CD4-positive, alpha-beta memory T cell (primary cell): ENCODE results near the gene ACOT7. TPM values are rescaled to one million over a fixed set of nuclear protein-coding genes. Genes with fewer than 3 reads are reported as not detected.
"Not testable (repeated sequence)": the region's sequence is repeated elsewhere in the genome, so short reads cannot be mapped to it uniquely, and the experiment has no call there.

ENCODE experiments used
- CTCF ChIA-PET: fragments of 350-600 bp; sonication (Branson Sonifier 250); formaldehyde crosslinking; loops from one replicate; lab custom pipeline; 2021; ENCODE audit warnings: inconsistent platforms; ENCODE audit not compliant: partially characterized antibody; lab: Charles Lee
- POLR2A ChIA-PET: fragments of 350-600 bp; sonication (Branson Sonifier 250); formaldehyde crosslinking; loops from one replicate; lab custom pipeline; 2021; ENCODE audit not compliant: partially characterized antibody; lab: Charles Lee
- DNase-seq, 5 donors: peaks; one replicate each; pipeline versions ENCODE4 v3.0.0 to v3.0.0-alpha.2; 2020 to 2022; ENCODE audit warnings: mixed read lengths in 1 of 5
- H3K27ac ChIP-seq: one replicate; pipeline ENCODE4 v1.7.0; 2013; ENCODE audit warnings: low read depth, low read length
- H3K27me3 ChIP-seq: 2 replicates; pipeline ENCODE4 v1.7.0; 2013; ENCODE audit warnings: mild to moderate bottlenecking, low read length, moderate library complexity; ENCODE audit not compliant: insufficient read depth
- H3K36me3 ChIP-seq: 2 replicates; pipeline ENCODE4 v1.7.0; 2013; ENCODE audit warnings: mild to moderate bottlenecking, low read length, moderate library complexity; ENCODE audit not compliant: insufficient read depth
- H3K4me1 ChIP-seq: 2 replicates; pipeline ENCODE4 v1.7.0; 2013; ENCODE audit warnings: mild to moderate bottlenecking, low read length, moderate library complexity; ENCODE audit not compliant: insufficient read depth
- H3K4me3 ChIP-seq, 2 donors: one replicate each; pipeline ENCODE4 v1.7.0; 2013; ENCODE audit warnings: low read length in 2 of 2, mild to moderate bottlenecking in 1 of 2
- H3K9me3 ChIP-seq, 2 donors: one replicate each; pipeline ENCODE4 v1.7.0; 2013; ENCODE audit warnings: low read length in 2 of 2, control low read depth in 1 of 2; ENCODE audit not compliant: control insufficient read depth in 1 of 2
- H3K27ac Mint-ChIP-seq, 7 donors: one replicate each; pipeline ENCODE4 v1.8.0; 2020 to 2021; ENCODE audit warnings: mixed read lengths in 7 of 7, mild to moderate bottlenecking in 6 of 7, inconsistent platforms in 3 of 7, moderate library complexity in 3 of 7
- H3K27me3 Mint-ChIP-seq, 2 donors: one replicate each; pipeline ENCODE4 v1.8.0; 2020 to 2021; ENCODE audit warnings: mixed read lengths in 2 of 2
- H3K36me3 Mint-ChIP-seq, 2 donors: one replicate each; pipeline ENCODE4 v1.8.0; 2020 to 2021; ENCODE audit warnings: mixed read lengths in 2 of 2, inconsistent platforms in 1 of 2, mild to moderate bottlenecking in 1 of 2
- H3K4me1 Mint-ChIP-seq, 4 donors: one replicate each; pipeline ENCODE4 v1.8.0; 2020 to 2021; ENCODE audit warnings: mixed read lengths in 4 of 4, mild to moderate bottlenecking in 1 of 4
- H3K4me3 Mint-ChIP-seq, 8 donors: one replicate each; pipeline ENCODE4 v1.8.0; 2020 to 2021; ENCODE audit warnings: mixed read lengths in 8 of 8, mild to moderate bottlenecking in 7 of 8, moderate library complexity in 6 of 8, inconsistent platforms in 3 of 8
- H3K9me3 Mint-ChIP-seq, 8 donors: one replicate each; pipeline ENCODE4 v1.8.0; 2020 to 2021; ENCODE audit warnings: mixed read lengths in 8 of 8, mild to moderate bottlenecking in 5 of 8, inconsistent platforms in 3 of 8, moderate library complexity in 1 of 8
- intact Hi-C: fragments of 100-400 bp; cut with micrococcal nuclease; formaldehyde crosslinking; loops from one replicate; pipeline ENCODE4 v1.15.1; 2023
- polyA plus RNA-seq, 2 donors: library from polyadenylated mRNA; unstranded; fragments of 300-500 nt; fragmentation: Illumina TruSeq; gene quantifications; one replicate each; pipeline ENCODE4 v1.2.3, GENCODE V29; 2021
- total RNA-seq, 2 experiments: library from RNA; stranded (reverse); gene quantifications; one replicate each; pipeline ENCODE4 v1.2.3, GENCODE V29; 2021

The ACOT7 gene
- total and polyA plus RNA-seq, 4 experiments from 2014 or later = 2.7 to 7.4 (median 4.8) TPM

- Mint-ChIP-seq H3K4me3 (no peak overlapping the region), H3K36me3 (no peaks in the 10 kb centered on the region), H3K4me1 (peaks cover 0 to 4% (median 0%) of the 10 kb centered on the region in 4 donors), H3K27me3 (no peaks in the 10 kb centered on the region), H3K9me3 (no peaks in the 10 kb centered on the region), H3K27ac (peak overlapping the region in 1 of 7 donors; percentile 13)
- no peak overlapping the region for H3K27ac ChIP-seq
- no peaks in the 10 kb centered on the region for H3K36me3 ChIP-seq
- no peaks in the 10 kb centered on the region for H3K9me3 ChIP-seq
- no peak for DNase-seq
- H3K4me3 ChIP-seq = no peak overlapping the region
- CTCF ChIA-PET = no interaction called here
- POLR2A ChIA-PET = no interaction called here
- no peaks in the 10 kb centered on the region for H3K4me1 ChIP-seq
- intact Hi-C loops = no loop called here
- no peaks in the 10 kb centered on the region for H3K27me3 ChIP-seq
These were observed 19.4 kb downstream of the ACOT7 start for GRCh38 chr1:6373961-6374720.

- H3K27me3 ChIP-seq, H3K4me1 ChIP-seq, H3K4me1 Mint-ChIP-seq, DNase-seq, H3K9me3 ChIP-seq, H3K36me3 ChIP-seq, H3K36me3 Mint-ChIP-seq, H3K27ac ChIP-seq, H3K4me3 Mint-ChIP-seq, intact Hi-C loops, H3K9me3 Mint-ChIP-seq, H3K27me3 Mint-ChIP-seq, H3K4me3 ChIP-seq: not testable (repeated sequence)
- POLR2A ChIA-PET = interaction anchor here (1.3 kb wide), 1 partner anchor 24 kb away, joined by 3 read pairs; no protein-coding TSS in a partner anchor
- CTCF ChIA-PET = interaction anchor here (0.7 to 1.0 kb wide), 2 partner anchors 12 to 31 kb away, joined by 3 read pairs; no protein-coding TSS in a partner anchor
- H3K27ac Mint-ChIP-seq = peak overlapping the region in 1 of 7 donors; percentile 48
These were observed 21.3 kb downstream of the ACOT7 start for GRCh38 chr1:6372236-6372635.

DNA sequence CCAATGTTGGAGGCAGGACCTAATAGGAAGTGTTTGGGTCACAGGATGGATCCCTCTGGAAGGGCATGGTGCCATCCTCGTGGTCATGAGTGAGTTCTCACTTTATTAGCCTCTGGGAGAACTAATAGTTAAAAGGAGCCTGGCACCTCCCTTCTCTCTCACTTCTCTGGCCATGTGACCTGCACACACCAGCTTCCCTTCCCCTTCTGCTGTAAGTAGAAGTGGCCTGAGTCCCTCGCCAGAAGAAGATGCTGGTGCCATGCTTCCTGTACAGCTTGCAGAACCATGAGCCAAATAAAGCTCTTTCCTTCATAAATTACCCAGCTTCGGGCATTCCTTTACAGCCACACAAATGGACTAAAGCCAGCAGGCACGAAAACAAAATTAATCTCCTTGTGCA, 23.6 kb downstream of the ACOT7 start:
- H3K4me3 ChIP-seq = no peak overlapping the region
- H3K4me3 Mint-ChIP-seq = no peak overlapping the region
- no peaks in the 10 kb centered on the region for H3K27me3 ChIP-seq
- POLR2A ChIA-PET = no interaction called here
- peaks cover 0 to 3% (median 0%) of the 10 kb centered on the region in 8 donors for H3K9me3 Mint-ChIP-seq
- CTCF ChIA-PET = no interaction called here
- no peaks in the 10 kb centered on the region for H3K9me3 ChIP-seq
- H3K4me1 Mint-ChIP-seq = peaks cover 3 to 18% (median 5%) of the 10 kb centered on the region in 4 donors
- intact Hi-C loops = no loop called here
- DNase-seq = no peak
- H3K27ac ChIP-seq = no peak overlapping the region
- H3K36me3 Mint-ChIP-seq = no peaks in the 10 kb centered on the region
- peaks cover 14% of the 10 kb centered on the region for H3K4me1 ChIP-seq
- no peaks in the 10 kb centered on the region for H3K27me3 Mint-ChIP-seq
- no peak overlapping the region for H3K27ac Mint-ChIP-seq
- no peaks in the 10 kb centered on the region for H3K36me3 ChIP-seq

GRCh38 chr1:6367381-6368012, 26.1 kb downstream of the ACOT7 start:
- no peaks in the 10 kb centered on the region for H3K36me3 ChIP-seq
- POLR2A ChIA-PET = interaction anchor here (1.7 kb wide), 1 partner anchor 9 kb away, joined by 5 read pairs; no protein-coding TSS in a partner anchor

GRCh38 chr1:6365047-6365446, 28.5 kb downstream of the ACOT7 start:
- DNase-seq = peak; percentile 63 to 74 (median 72)
- peak overlapping the region in 5 of 8 donors; percentile 33 to 69 (median 60) for H3K4me3 Mint-ChIP-seq
- Histone ChIP-seq H3K9me3 (no peaks in the 10 kb centered on the region), H3K36me3 (no peaks in the 10 kb centered on the region), H3K4me1 (peaks cover 47% of the 10 kb centered on the region), H3K4me3 (no peak overlapping the region), H3K27ac (no peak overlapping the region), H3K27me3 (no peaks in the 10 kb centered on the region)
- H3K27me3 Mint-ChIP-seq = no peaks in the 10 kb centered on the region
- H3K27ac Mint-ChIP-seq = peak overlapping the region; percentile 64 to 94 (median 90)
- CTCF ChIA-PET = no interaction called here
- POLR2A ChIA-PET = no interaction called here
- peaks cover 0 to 3% (median 0%) of the 10 kb centered on the region in 8 donors for H3K9me3 Mint-ChIP-seq
- intact Hi-C loops = loop anchor here (1.0 kb wide), 1 partner anchor 28 kb away; the partner anchor contains the start of gene ACOT7
- H3K36me3 Mint-ChIP-seq = no peaks in the 10 kb centered on the region
- peaks cover 18 to 49% (median 27%) of the 10 kb centered on the region in 4 donors for H3K4me1 Mint-ChIP-seq

More at GRCh38 chr1:6367381-6368012, 26.1 kb downstream of the ACOT7 start:
- no peak for DNase-seq
- no peak overlapping the region for H3K27ac ChIP-seq
- Mint-ChIP-seq H3K4me3 (no peak overlapping the region), H3K4me1 (peaks cover 13 to 36% (median 18%) of the 10 kb centered on the region in 4 donors), H3K9me3 (peaks cover 0 to 3% (median 0%) of the 10 kb centered on the region in 8 donors), H3K27me3 (no peaks in the 10 kb centered on the region), H3K36me3 (no peaks in the 10 kb centered on the region), H3K27ac (peak overlapping the region in 2 of 7 donors; percentile 36 to 75)
- no peak overlapping the region for H3K4me3 ChIP-seq
- H3K4me1 ChIP-seq = peaks cover 33% of the 10 kb centered on the region
- intact Hi-C loops = no loop called here
- CTCF ChIA-PET = interaction anchor here (0.7 to 1.4 kb wide), 4 partner anchors 17 to 215 kb away, joined by 3 to 5 read pairs (median 3); no protein-coding TSS in a partner anchor
- H3K27me3 ChIP-seq = no peaks in the 10 kb centered on the region
- no peaks in the 10 kb centered on the region for H3K9me3 ChIP-seq

DNA sequence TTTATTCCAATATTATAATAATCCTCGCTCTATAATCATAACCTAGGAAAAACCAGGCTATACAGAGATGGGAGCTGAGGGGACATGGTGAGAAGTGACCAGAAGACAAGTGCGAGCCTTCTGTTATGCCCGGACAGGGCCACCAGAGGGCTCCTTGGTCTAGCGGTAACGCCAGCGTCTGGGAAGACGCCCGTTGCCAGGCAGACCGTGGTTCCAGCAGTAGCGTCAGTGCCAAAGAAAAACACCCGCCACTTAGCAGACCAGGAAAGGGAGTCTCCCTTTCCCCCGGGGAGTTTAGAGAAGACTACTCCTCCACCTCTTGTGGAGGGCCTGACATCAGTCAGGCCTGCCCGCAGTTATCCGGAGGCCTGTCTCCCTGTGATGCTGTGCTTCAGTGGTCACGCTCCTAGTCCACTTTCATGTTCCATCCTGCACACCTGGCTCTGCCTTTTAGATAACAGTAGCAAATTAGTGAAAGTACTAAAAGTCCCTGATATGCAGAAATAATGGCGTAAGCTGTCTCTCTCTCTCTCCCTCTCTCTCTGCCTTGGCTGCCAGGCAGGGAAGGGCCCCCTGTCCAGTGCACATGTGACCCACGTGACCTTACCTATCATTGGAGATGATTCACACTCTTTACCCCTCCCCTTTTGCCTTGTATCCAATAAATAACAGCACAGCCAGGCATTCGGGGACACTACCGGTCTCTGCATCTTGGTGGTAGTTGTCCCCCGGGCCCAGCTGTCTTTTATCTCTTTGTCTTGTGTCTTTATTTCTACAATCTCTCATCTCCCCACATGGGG, 30.3 kb downstream of the ACOT7 start:
- H3K27me3 ChIP-seq, H3K9me3 ChIP-seq, H3K4me3 ChIP-seq, H3K27ac ChIP-seq, H3K36me3 ChIP-seq, H3K9me3 Mint-ChIP-seq, H3K36me3 Mint-ChIP-seq, H3K27me3 Mint-ChIP-seq: not testable (repeated sequence)
- peak in 2 of 5 donors; percentile 23 to 32 for DNase-seq
- H3K27ac Mint-ChIP-seq = peak overlapping the region in 6 of 7 donors; percentile 30 to 79 (median 73)
- intact Hi-C loops = loop anchor here (1.0 kb wide), 1 partner anchor 41 kb away; no protein-coding TSS in a partner anchor
- H3K4me1 Mint-ChIP-seq = peaks cover 32 to 62% (median 43%) of the 10 kb centered on the region in 4 donors
- ChIA-PET CTCF (interaction anchor here (1.7 to 6.6 kb wide), 5 partner anchors 14 to 116 kb away, joined by 5 to 71 read pairs (median 14); partner anchors contain the start of gene ACOT7), POLR2A (interaction anchor here (1.1 to 6.2 kb wide), 3 partner anchors 15 to 41 kb away, joined by 3 to 64 read pairs (median 52); partner anchors contain the start of gene ACOT7)
- peak overlapping the region in 3 of 8 donors; percentile 46 to 73 (median 52) for H3K4me3 Mint-ChIP-seq
- peaks cover 65% of the 10 kb centered on the region for H3K4me1 ChIP-seq
